ENCODE measurements around the gene MLF2. TPM values are rescaled to one million over a fixed set of nuclear protein-coding genes. Genes with fewer than 3 reads are reported as not detected.
A peak's percentile ranks its signal among the peaks of the same experiment; 100 is the strongest.

MLF2 gene
- total and polyA plus RNA-seq, 9 of the 15 experiments (the other 6 are each of a cell fraction or from before 2014, with no cell fraction given): 11.4 to 190 (median 139) TPM

GRCh38 chr12:6795088-6795487 is 42.1 kb upstream of the MLF2 start (continued):
- TF ChIP-seq CEBPZ (IDR thresholded peaks at IDR 0.05; ENCODE audit: borderline replicate concordance, low read depth, low read length) (no peak), GATAD2B (IDR thresholded peaks at IDR 0.05; ENCODE audit: borderline replicate concordance) (peak; percentile 96), MTA1 (IDR thresholded peaks at IDR 0.05; ENCODE audit: borderline replicate concordance) (peak; percentile 94), TRIM25 (IDR thresholded peaks at IDR 0.05; ENCODE audit: borderline replicate concordance) (no peak), HDAC2 (IDR thresholded peaks at IDR 0.05) (peak; percentile 49; the same call in 1 of the 2 replicates), BMI1 (IDR thresholded peaks at IDR 0.05; ENCODE audit: low read length) (no peak), CAMTA2 (CRISPR knock-in tag; conservative IDR thresholded peaks at IDR 0.05) (no peak), MLX (CRISPR knock-in tag; conservative IDR thresholded peaks at IDR 0.05) (no peak), PKNOX1 (IDR thresholded peaks at IDR 0.05) (no peak), FOXK2 (conservative IDR thresholded peaks at IDR 0.05 in 1 of 2, IDR thresholded peaks at IDR 0.05 in 1 of 2; ENCODE audit: low read depth in 2 of 2) (no peak), CTBP1 (IDR thresholded peaks at IDR 0.05; ENCODE audit: borderline replicate concordance) (peak; percentile 32; the same call in 1 of the 2 replicates), TRIM24 (IDR thresholded peaks at IDR 0.05) (peak; percentile 10 to 54; a peak in 1 of 4 replicates), DPF2 (IDR thresholded peaks at IDR 0.05) (peak; percentile 13; the same call in 1 of the 2 replicates)

All from K562 (cell line).